Ishikawa (cell line): Measurements from ENCODE around the gene TTC3.

Experiments used
- CEBPB ChIP-seq: IDR thresholded peaks from 2 replicates; pipeline ENCODE4 v1.6.1; 2012
- EGR1 ChIP-seq: IDR thresholded peaks from 2 replicates; pipeline ENCODE4 v1.6.1; 2012
- RAD21 ChIP-seq: IDR thresholded peaks from 2 replicates; pipeline ENCODE4 v1.6.1; 2012; ENCODE audit warnings: low read depth
- REST ChIP-seq: IDR thresholded peaks from 2 replicates; pipeline ENCODE4 v1.6.1; 2012; ENCODE audit warnings: low read depth, mild to moderate bottlenecking
- YY1 ChIP-seq: IDR thresholded peaks from 2 replicates; pipeline ENCODE4 v1.6.1; 2012; ENCODE audit warnings: low read depth

GRCh38 chr21:37119421-37120218 is 46.6 kb downstream of the TTC3 start:
- TF ChIP-seq CEBPB (no peak), REST (no peak), RAD21 (no peak), EGR1 (no peak), YY1 (no peak)
